Measurements from ENCODE around the gene SLC5A9.
"Not testable (repeated sequence)": the region's sequence is repeated elsewhere in the genome, so short reads cannot be mapped to it uniquely, and the experiment has no call there.

The SLC5A9 gene

GRCh38 chr1:48242141-48242736 lies 19.7 kb downstream of the SLC5A9 start:
- no peak for DNase-seq (ENCODE audit: low spot score)

GRCh38 chr1:48245106-48245505 lies 22.6 kb downstream of the SLC5A9 start:
- DNase-seq (ENCODE audit: low spot score), result no peak

- DNase-seq (ENCODE audit: low spot score), result no peak
Measured at GRCh38 chr1:48246727-48247126, 24.2 kb downstream of the SLC5A9 start.

DNA sequence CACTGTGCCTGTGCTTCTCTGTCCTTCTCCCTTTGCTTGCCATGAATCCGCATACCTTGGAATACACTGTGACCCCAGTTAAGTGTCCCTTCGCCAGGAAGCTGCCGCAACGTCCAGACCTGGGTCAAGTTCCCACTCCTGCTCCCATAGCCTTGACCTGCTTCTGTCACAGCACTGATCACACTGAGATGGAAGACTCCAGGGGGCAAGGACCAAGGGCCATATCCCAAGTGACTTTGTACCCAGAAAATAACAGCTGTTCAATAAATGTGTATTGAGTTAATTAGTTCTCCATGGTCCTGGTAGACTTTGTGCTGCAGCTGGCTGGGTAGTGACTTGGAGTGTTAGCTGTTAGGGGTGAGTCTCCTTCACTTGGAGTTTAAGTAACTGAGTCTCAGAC lies 25.8 kb downstream of the SLC5A9 start:
- no peak for DNase-seq (ENCODE audit: low spot score)

DNA sequence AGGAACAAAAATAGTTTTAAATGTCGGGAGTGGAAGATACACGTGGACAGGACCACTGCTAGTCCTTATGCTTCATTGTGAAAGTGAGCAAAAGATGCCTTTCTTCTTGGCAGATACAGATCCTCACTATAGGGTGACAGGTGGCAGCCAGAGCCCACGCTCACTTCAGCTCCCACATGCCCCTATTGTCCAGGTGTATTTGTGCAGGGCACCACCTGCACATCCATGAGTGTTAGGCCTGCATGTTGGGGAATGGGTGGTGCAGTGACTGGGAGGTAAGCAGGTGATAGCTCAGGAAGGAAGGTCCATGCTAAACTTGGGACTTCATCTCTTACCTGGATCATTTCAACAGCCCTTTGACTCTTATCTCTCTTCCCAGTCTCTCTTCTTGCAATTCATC lies 27.4 kb downstream of the SLC5A9 start:
- no peak for DNase-seq (ENCODE audit: low spot score)

DNA sequence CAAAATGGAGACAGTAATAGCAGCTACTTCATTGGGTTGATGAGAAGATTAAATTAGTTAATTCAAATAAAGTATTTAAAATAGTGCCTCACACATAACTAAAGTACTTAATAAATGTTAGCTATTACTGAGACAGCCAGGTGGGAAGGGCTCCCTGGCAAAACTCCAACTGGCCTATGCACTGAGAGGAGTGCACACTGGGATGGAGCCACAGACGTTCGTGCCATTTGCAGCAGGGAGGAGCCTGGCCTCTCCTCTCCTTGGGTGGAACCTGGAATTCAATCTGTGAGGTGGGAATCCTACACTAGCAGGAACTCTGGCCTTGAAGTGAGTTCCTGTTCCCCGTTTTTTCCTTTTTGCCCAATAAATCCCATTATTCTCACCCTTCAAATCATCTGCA lies 28.1 kb downstream of the SLC5A9 start:
- DNase-seq (ENCODE audit: low spot score), result no peak

GRCh38 chr1:48251323-48251722 lies 28.8 kb downstream of the SLC5A9 start:
- DNase-seq (ENCODE audit: low spot score), result no peak

- DNase-seq (ENCODE audit: low spot score), result no peak
Measured at GRCh38 chr1:48251821-48252220, 29.3 kb downstream of the SLC5A9 start.

DNA sequence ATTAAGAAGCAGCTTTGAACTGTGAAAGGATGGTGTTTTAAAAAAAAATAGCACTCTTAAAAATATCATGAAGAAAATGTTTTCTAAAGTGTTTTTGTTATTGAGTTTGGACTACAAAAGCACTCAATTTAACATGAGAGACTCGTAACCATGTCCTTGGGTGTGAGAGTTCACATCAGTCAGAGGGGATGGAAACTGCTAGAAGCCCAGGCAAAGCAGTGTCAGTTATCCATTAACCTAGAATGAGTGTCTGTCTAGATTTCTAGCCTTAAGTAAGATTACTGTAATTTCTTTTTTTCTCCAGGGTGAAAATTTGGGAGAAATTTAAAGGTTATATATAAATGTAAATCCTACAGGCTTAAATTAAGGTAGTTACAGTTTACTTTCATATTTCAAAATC lies 31.7 kb downstream of the SLC5A9 start:
- no peak for DNase-seq (ENCODE audit: low spot score)

GRCh38 chr1:48258106-48258505 lies 35.6 kb downstream of the SLC5A9 start:
- no peak for DNase-seq (ENCODE audit: low spot score)

- DNase-seq (ENCODE audit: low spot score), result no peak
Measured at GRCh38 chr1:48261881-48262400, 39.4 kb downstream of the SLC5A9 start.

GRCh38 chr1:48263041-48263440 lies 40.5 kb downstream of the SLC5A9 start:
- no peak for DNase-seq (ENCODE audit: low spot score)

GRCh38 chr1:48266576-48266975 lies 44.1 kb downstream of the SLC5A9 start:
- DNase-seq (ENCODE audit: low spot score), result no peak

DNA sequence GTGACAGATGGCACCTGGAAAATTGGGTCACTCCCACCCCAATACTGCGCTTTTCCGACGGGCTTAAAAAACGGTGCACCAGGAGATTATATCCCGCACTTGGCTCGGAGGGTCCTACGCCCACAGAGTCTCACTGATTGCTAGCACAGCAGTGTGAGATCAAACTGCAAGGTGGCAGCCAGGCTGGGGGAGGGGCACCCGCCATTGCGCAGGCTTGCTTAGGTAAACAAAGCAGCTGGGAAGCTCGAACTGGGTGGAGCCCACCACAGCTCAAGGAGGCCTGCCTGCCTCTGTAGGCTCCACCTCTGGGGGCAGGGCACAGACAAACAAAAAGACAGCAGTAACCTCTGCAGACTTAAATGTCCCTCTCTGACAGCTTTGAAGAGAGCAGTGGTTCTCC lies 54.9 kb downstream of the SLC5A9 start:
- not testable (repeated sequence) for DNase-seq (ENCODE audit: low spot score)

GRCh38 chr1:48282329-48282728 lies 59.8 kb downstream of the SLC5A9 start:
- DNase-seq (ENCODE audit: low spot score), result not testable (repeated sequence)

DNA sequence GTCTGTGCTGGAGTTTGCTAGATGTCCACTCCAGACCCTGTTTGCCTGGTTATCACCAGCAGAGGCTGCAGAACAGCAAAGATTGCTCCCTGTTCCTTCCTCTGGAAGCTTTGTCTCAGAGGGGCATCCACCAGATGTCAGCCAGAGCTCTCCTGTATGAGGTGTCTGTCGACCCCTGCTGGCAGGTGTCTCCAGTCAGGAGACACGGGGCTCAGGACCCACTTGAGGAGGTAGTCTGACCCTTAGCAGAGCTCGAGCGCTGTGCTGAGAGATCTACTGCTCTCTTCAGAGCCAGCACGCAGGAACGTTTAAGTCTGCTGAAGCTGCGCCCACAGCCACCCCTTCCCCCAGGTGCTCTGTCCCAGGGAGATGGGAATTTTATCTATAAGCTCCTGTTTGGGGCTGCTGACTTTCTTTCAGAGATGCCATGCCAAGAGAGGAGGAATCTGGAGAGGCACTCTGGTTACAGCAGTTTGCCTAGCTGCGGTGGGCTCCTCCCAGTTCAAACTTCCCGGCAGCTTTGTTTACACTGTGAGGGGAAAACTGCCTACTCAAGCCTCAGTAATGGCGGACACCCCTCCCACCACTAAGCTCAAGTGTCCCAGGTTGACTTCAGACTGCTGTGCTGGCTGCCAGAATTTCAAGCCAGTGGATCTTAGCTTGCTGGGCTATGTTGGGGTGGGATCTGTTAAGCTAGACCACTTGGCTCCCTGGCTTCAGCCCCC lies 62.3 kb downstream of the SLC5A9 start:
- not testable (repeated sequence) for DNase-seq (ENCODE audit: low spot score)

GRCh38 chr1:48285525-48285924 lies 63.0 kb downstream of the SLC5A9 start:
- DNase-seq (ENCODE audit: low spot score), result no peak

- no peak for DNase-seq (ENCODE audit: low spot score)
Measured at GRCh38 chr1:48291421-48291820, 68.9 kb downstream of the SLC5A9 start.

- DNase-seq (ENCODE audit: low spot score), result no peak
Measured at GRCh38 chr1:48292706-48293105, 70.2 kb downstream of the SLC5A9 start.

GRCh38 chr1:48294094-48294493 lies 71.6 kb downstream of the SLC5A9 start:
- DNase-seq (ENCODE audit: low spot score), result not testable (repeated sequence)

DNA sequence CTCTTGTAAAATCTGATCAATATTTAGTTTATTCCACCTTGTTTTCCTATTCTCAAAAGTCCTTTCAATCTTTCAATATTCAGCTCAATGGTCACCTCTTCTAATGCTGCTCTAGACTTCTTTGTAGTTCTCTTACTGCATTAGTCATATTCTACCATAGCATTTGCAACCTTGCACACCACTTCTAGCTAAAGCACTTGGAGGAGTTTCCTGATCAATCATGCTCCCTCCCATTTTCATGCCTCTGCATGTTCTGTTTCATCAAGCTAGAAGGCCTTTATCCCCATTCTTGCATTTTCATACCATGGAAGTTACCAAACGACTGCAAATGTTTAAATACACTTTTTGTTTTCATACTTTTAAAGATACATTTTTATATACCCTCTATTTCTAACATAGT lies 72.1 kb downstream of the SLC5A9 start:
- DNase-seq (ENCODE audit: low spot score), result no peak
